ENCODE results near the gene DCBLD1.
"Not testable (repeated sequence)": the region's sequence is repeated elsewhere in the genome, so short reads cannot be mapped to it uniquely, and the experiment has no call there.

DNA sequence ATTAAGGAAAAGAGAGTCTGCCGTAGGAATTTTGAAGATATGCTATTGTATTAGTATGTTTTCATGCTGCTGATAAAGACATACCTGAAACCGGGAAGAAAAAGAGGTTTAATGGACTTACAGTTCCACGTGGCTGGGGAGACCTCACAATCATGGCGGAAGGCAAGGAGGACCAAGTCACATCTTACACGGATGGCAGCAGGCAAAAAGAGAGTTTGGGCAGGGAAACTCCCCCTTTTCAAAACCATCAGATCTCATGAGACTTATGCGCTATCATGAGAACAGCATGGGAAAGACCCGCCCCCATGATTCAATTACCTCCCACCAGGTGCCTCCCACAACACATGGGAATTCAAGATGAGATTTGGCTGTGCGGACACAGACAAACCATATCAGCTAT lies 40.2 kb upstream of the DCBLD1 start:
- TF ChIP-seq POLR2A (IDR thresholded peaks at IDR 0.05; ENCODE audit: low read depth); POLR2AphosphoS5 (IDR thresholded peaks at IDR 0.05); EP300 (IDR thresholded peaks at IDR 0.05): not testable (repeated sequence)
- TF ChIP-seq, protein P1, sequence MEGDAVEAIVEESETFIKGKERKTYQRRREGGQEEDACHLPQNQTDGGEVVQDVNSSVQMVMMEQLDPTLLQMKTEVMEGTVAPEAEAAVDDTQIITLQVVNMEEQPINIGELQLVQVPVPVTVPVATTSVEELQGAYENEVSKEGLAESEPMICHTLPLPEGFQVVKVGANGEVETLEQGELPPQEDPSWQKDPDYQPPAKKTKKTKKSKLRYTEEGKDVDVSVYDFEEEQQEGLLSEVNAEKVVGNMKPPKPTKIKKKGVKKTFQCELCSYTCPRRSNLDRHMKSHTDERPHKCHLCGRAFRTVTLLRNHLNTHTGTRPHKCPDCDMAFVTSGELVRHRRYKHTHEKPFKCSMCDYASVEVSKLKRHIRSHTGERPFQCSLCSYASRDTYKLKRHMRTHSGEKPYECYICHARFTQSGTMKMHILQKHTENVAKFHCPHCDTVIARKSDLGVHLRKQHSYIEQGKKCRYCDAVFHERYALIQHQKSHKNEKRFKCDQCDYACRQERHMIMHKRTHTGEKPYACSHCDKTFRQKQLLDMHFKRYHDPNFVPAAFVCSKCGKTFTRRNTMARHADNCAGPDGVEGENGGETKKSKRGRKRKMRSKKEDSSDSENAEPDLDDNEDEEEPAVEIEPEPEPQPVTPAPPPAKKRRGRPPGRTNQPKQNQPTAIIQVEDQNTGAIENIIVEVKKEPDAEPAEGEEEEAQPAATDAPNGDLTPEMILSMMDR (IDR thresholded peaks at IDR 0.05): not testable (repeated sequence)
